K562 (cell line): ENCODE results near the gene WNT16. TPM values are rescaled to one million over a fixed set of nuclear protein-coding genes. Genes with fewer than 3 reads are reported as not detected.

Experiments
- ATAC-seq: fragments of 200-7000 bp; cut with Tn5 transposase; 3 replicates; pipeline ENCODE4 v1.9.1; 2020; ENCODE audit warnings: moderate library complexity
- BruUV-seq: library from RNA; stranded (reverse); fragments of 400-500 nt; replicated peaks from 2 replicates; lab custom pipeline; 2021; lab: Mats Ljungman, UMichigan
- CTCF ChIA-PET: fragments of 300-600 bp; formaldehyde crosslinking; extraction: SDS; loops from one replicate; lab custom pipeline; 2021; ENCODE audit warnings: low intra/inter-chr PET ratio; lab: Yijun Ruan, JAX
- POLR2A ChIA-PET: fragments of 300-600, 350-650 bp; sonication (Branson Sonifier 250); formaldehyde crosslinking; extraction: SDS; loops from one replicate; lab custom pipeline; 2021; ENCODE audit warnings: antibody characterized with exemption, inconsistent platforms; lab: Yijun Ruan, JAX
- DNase-seq, 4 experiments: peaks; one replicate each; pipeline versions ENCODE4 v3.0.0 to v3.0.0-alpha.2; 2011 to 2018; ENCODE audit warnings: low spot score in 3 of 4, mixed read lengths in 3 of 4; ENCODE audit errors: extremely low read depth in 1 of 4
- FAIRE-seq: peaks from 2 replicates; lab custom pipeline; 2011; peaks lifted over from hg19 to GRCh38; lab: Jason Lieb, UNC
- H2AFZ ChIP-seq: 2 replicates; pipeline ENCODE4 v1.6.0; 2011; ENCODE audit warnings: low read depth, low read length, control low read depth, inconsistent platforms
- H3K27ac ChIP-seq: fragments of 200-600 bp; 3 replicates; pipeline ENCODE4 v1.8.0; 2011; ENCODE audit warnings: low read depth, mild to moderate bottlenecking, control low read depth, inconsistent platforms, low read length, moderate library complexity, mixed read lengths; ENCODE audit errors: extremely low read depth
- H3K27me3 ChIP-seq, 2 experiments: fragments of 300-600 bp in 1 of 2; 2 replicates in 1 of 2; 3 replicates in 1 of 2; pipeline versions ENCODE4 v1.6.0 to v1.8.0; 2011; ENCODE audit warnings: inconsistent platforms in 2 of 2, low read length in 2 of 2, mild to moderate bottlenecking in 1 of 2, mixed read lengths in 1 of 2, moderate library complexity in 1 of 2; ENCODE audit not compliant: control insufficient read depth in 2 of 2, insufficient read depth in 2 of 2
- H3K36me3 ChIP-seq: fragments of 300-600 bp; 3 replicates; pipeline ENCODE4 v1.8.0; 2011; ENCODE audit warnings: mild to moderate bottlenecking, low read length, inconsistent platforms; ENCODE audit not compliant: control insufficient read depth, insufficient read depth
- H3K4me1 ChIP-seq, 2 experiments: fragments of 200-600 bp in 1 of 2; replicated peaks in 1 of 2; 2 replicates in 1 of 2; 3 replicates in 1 of 2; pipeline versions ENCODE4 v1.5.1 to v1.8.0; 2011; ENCODE audit warnings: inconsistent platforms in 2 of 2, low read length in 2 of 2, mild to moderate bottlenecking in 1 of 2, mixed read lengths in 1 of 2, moderate library complexity in 1 of 2; ENCODE audit not compliant: control insufficient read depth in 2 of 2, insufficient read depth in 2 of 2
- H3K4me2 ChIP-seq: 2 replicates; pipeline ENCODE4 v1.6.1; 2011; ENCODE audit warnings: low read length, control low read depth, inconsistent platforms, mixed read lengths; ENCODE audit not compliant: insufficient read depth
- H3K4me3 ChIP-seq: fragments of 200-600 bp; sonication (generic), shearing (Covaris generic); 2 replicates; pipeline ENCODE4 v1.5.1; 2016; ENCODE audit warnings: control low read depth, inconsistent platforms
- H3K79me2 ChIP-seq: fragments of 200-600 bp; 3 replicates; pipeline ENCODE4 v1.8.0; 2011; ENCODE audit warnings: low read length, inconsistent platforms; ENCODE audit not compliant: control insufficient read depth, insufficient read depth
- H3K9ac ChIP-seq, 2 experiments: 2 replicates each; pipeline versions ENCODE4 v1.6.0 to v1.6.1; 2011; ENCODE audit warnings: low read depth in 2 of 2, low read length in 2 of 2, control low read depth in 1 of 2, inconsistent platforms in 1 of 2, mild to moderate bottlenecking in 1 of 2, mixed read lengths in 1 of 2; ENCODE audit not compliant: insufficient read depth in 1 of 2
- H3K9me1 ChIP-seq: one replicate; pipeline ENCODE4 v1.6.0; 2011; ENCODE audit warnings: inconsistent platforms, mild to moderate bottlenecking, low read length, moderate library complexity; ENCODE audit not compliant: control insufficient read depth, insufficient read depth
- H3K9me3 ChIP-seq: replicated peaks from 2 replicates; pipeline ENCODE4 v1.5.1; 2011; ENCODE audit warnings: low read depth, low read length, inconsistent platforms; ENCODE audit not compliant: control insufficient read depth, insufficient read depth
- H4K20me1 ChIP-seq: replicated peaks from 2 replicates; pipeline ENCODE4 v1.6.1; 2011; ENCODE audit warnings: low read length, inconsistent platforms, mixed read lengths; ENCODE audit not compliant: control insufficient read depth, insufficient read depth
- CSDE1 ChIP-seq, 2 experiments: fragments of 450-650 bp; IDR thresholded peaks; 2 replicates each; pipeline ENCODE4 v1.6.1; 2016; ENCODE audit warnings: mild to moderate bottlenecking in 1 of 2
- DPF2 ChIP-seq: fragments of 450-650 bp; IDR thresholded peaks from 2 replicates; pipeline ENCODE4 v1.6.1; 2016
- EGR1 ChIP-seq: fragments of 450-650 bp; conservative IDR thresholded peaks from 2 replicates; pipeline ENCODE4 v1.6.1; 2017; ENCODE audit warnings: mild to moderate bottlenecking
- L3MBTL2 ChIP-seq: fragments of 450-650 bp; IDR thresholded peaks from 2 replicates; pipeline ENCODE4 v1.6.1; 2016; ENCODE audit warnings: mild to moderate bottlenecking, moderate library complexity
- NRF1 ChIP-seq, 2 experiments: fragments of 450-650 bp; IDR thresholded peaks in 1 of 2; conservative IDR thresholded peaks in 1 of 2; 2 replicates each; pipeline ENCODE4 v1.6.1; 2014; ENCODE audit warnings: mild to moderate bottlenecking in 2 of 2
- RNF2 ChIP-seq: sonication (generic); IDR thresholded peaks from 2 replicates; pipeline ENCODE4 v1.6.1; 2016
- SAFB ChIP-seq: fragments of 200-400 bp; formaldehyde crosslinking; IDR thresholded peaks from 2 replicates; pipeline ENCODE4 v1.6.1; 2017; ENCODE audit warnings: low read depth, low read length, borderline replicate concordance
- ZFP36 ChIP-seq: fragments of 150-350 bp; IDR thresholded peaks from 2 replicates; pipeline ENCODE4 v1.6.1; 2018; ENCODE audit warnings: low read length, low read depth; ENCODE audit not compliant: partially characterized antibody
- ZNF184 ChIP-seq: sonication (generic); formaldehyde crosslinking; IDR thresholded peaks from 2 replicates; pipeline ENCODE4 v1.5.0; 2020; ENCODE audit warnings: missing genetic modification reagents
- ZNF384 ChIP-seq: IDR thresholded peaks from 2 replicates; pipeline ENCODE4 v1.6.1; 2012; ENCODE audit warnings: low read depth, low read length, improper control_type of control experiment
- WGBS: fragments of 100-300 bp; shearing (Covaris generic); methylation state at CpG from one replicate; pipeline ENCODE4 v1.1.6; 2016; ENCODE audit warnings: low coverage, mixed read lengths; ENCODE audit not compliant: insufficient coverage; ENCODE audit errors: missing lambda C conversion rate; 5-methylcytosine and 5-hydroxymethylcytosine counted together
- in situ Hi-C: fragments of 300-500 bp; cut with MboI; formaldehyde crosslinking; loops from 4 replicates; pipeline ENCODE4 v1.15.0; 2018; ENCODE audit warnings: inconsistent platforms, mixed read lengths
- intact Hi-C: fragments of 100-400 bp; cut with micrococcal nuclease; formaldehyde crosslinking; loops from 2 replicates; pipeline ENCODE4 v1.14.2; 2022
- polyA plus RNA-seq, 8 experiments: library from polyadenylated mRNA; depleted of rRNA in 4 of 8; stranded (reverse) in 5 of 8; unstranded in 3 of 8; fragments of >200 nt; fragmentation: Nextera tagmentation in 2 of 8; fragmentation: Illumina TruSeq in 1 of 8; extraction: Ambion mirVana in 2 of 8; extraction: Trizol in 1 of 8; gene quantifications; 2 replicates each; pipeline versions ENCODE4 v1.2.1 to v1.2.3, GENCODE V29; 2011 to 2014; ENCODE audit warnings: inconsistent platforms in 1 of 8, missing spikeins in 1 of 8
- total RNA-seq, 7 experiments: library from RNA; depleted of rRNA in 6 of 7; stranded (reverse); fragments of >200 nt in 6 of 7; fragmentation: Illumina TruSeq in 2 of 7; extraction: Trizol in 2 of 7; gene quantifications; 2 replicates each; pipeline versions ENCODE4 v1.2.1 to v1.2.3, GENCODE V29; 2011 to 2021; ENCODE audit warnings: low replicate concordance in 1 of 7
- TF ChIP-seq, protein P1 (sequence below): sonication (generic); formaldehyde crosslinking; IDR thresholded peaks from 2 replicates; pipeline ENCODE4 v1.9.0; 2022; ENCODE audit warnings: mild to moderate bottlenecking, missing genetic modification reagents
- TF ChIP-seq, protein P2 (sequence below), 2 experiments: IDR thresholded peaks; 2 replicates each; pipeline ENCODE4 v1.6.1; 2012; ENCODE audit warnings: improper control_type of control experiment in 2 of 2, low read depth in 2 of 2, low read length in 2 of 2, borderline replicate concordance in 1 of 2
- TF ChIP-seq, protein P3 (sequence below): fragments of 250-450 bp; sonication (Bioruptor Pico); IDR thresholded peaks from 2 replicates; pipeline ENCODE4 v1.5.0; 2021; ENCODE audit warnings: mild to moderate bottlenecking, borderline replicate concordance
- TF ChIP-seq, protein P4 (sequence below), 2 experiments: IDR thresholded peaks; 2 replicates each; pipeline ENCODE4 v1.6.1; 2011; ENCODE audit warnings: borderline replicate concordance in 1 of 2, control low read depth in 1 of 2, low read depth in 1 of 2, low read length in 1 of 2, mild to moderate bottlenecking in 1 of 2, mixed read lengths in 1 of 2, moderate library complexity in 1 of 2; ENCODE audit not compliant: insufficient read depth in 1 of 2, insufficient read length in 1 of 2, poor library complexity in 1 of 2, severe bottlenecking in 1 of 2; ENCODE audit errors: extremely low read depth in 1 of 2

The WNT16 gene
- total and polyA plus RNA-seq, 9 of the 15 experiments (the other 6 are each of a cell fraction or from before 2014, with no cell fraction given): 0.06 to 0.07 TPM; not detected in 7

DNA sequence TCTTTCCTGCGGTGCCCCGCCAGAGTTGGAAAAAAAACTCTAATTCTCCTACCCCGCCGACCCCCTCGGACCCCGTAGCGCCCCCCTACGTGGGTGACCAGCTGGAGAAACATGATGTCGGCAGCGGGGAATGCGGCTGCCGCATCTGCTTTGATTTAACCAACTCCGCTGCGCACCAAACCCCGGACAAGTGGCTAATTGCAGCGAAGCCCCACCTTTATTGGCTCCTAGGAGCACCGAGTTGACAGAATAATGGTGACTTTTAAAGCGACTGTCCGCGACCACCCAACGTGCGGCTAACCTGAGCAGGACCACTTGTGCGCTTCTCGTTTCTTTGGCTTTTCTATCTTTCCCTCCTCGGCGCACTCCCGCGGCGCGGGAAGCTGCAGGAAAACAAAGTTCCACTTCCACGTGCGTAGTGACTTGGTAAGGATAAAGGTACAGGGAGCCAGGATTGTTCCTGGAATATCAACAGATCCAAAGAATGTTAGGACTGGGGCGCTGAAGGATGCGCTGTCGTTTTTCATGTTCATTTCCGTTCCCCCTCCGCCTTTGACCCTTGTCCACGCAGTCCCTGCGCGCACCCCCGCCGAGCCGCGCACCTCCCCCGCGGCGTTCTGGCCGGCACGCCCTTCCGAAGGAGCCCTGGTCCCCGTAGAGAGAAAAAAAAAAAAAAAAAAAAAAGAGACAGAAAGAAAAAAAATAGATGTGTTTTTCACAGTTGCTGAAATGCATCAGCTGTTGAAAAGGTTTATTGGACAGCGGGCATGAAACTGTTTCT is 1.4 kb downstream of the WNT16 start:
- Histone ChIP-seq H3K4me3 (peak overlapping the region; percentile 7; the same call in 1 of the 2 replicates), H3K27me3 (peaks cover 42 to 52% of the 10 kb centered on the region in 2 experiments), H3K4me1 (peaks cover 0 to 22% of the 10 kb centered on the region in 2 experiments; a peak in 4 of 5 replicates), H4K20me1 (no peaks in the 10 kb centered on the region; the same call in 1 of the 2 replicates), H3K9me3 (no peaks in the 10 kb centered on the region), H3K36me3 (no peaks in the 10 kb centered on the region), H3K9ac (peak overlapping the region in 1 of 2 experiments; percentile 31; a peak in 1 of 4 replicates), H3K9me1 (no peaks in the 10 kb centered on the region), H3K4me2 (peak overlapping the region; percentile 67), H3K27ac (no peak overlapping the region), H2AFZ (peak overlapping the region; percentile 57), H3K79me2 (no peaks in the 10 kb centered on the region)
- intact Hi-C loops (loop anchor here (10.0 kb wide), 1 partner anchor 665 kb away; no protein-coding TSS in a partner anchor), in situ Hi-C loops (no loop called here)
- WGBS: 2% methylated on average over 52 of the region's 52 CpGs
- ChIA-PET POLR2A (interaction anchor here (0.6 to 1.3 kb wide), 5 partner anchors 19 to 673 kb away, joined by 3 to 4 read pairs (median 3); no protein-coding TSS in a partner anchor), CTCF (no interaction called here)
- no TSS peak for BruUV-seq
- FAIRE-seq (no peak), ATAC-seq (peak; percentile 70), DNase-seq (peak; percentile 34 to 57 (median 46))
- TF ChIP-seq, protein P1, sequence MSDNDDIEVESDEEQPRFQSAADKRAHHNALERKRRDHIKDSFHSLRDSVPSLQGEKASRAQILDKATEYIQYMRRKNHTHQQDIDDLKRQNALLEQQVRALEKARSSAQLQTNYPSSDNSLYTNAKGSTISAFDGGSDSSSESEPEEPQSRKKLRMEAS: peak; percentile 15; the same call in 1 of the 2 replicates
- TF ChIP-seq NRF1 (conservative IDR thresholded peaks at IDR 0.05 in 1 of 2, IDR thresholded peaks at IDR 0.05 in 1 of 2) (peak; percentile 46 to 52; a peak in 3 of 4 replicates), ZFP36 (peak; percentile 33), EGR1 (peak; percentile 68; the same call in 1 of the 2 replicates), ZNF184 (CRISPR knock-in tag) (no peak), DPF2 (peak; percentile 7; the same call in 1 of the 2 replicates), ZNF384 (peak; percentile 69; the same call in 1 of the 2 replicates), CSDE1 (IDR thresholded peaks at IDR 0.05) (no peak), RNF2 (peak; percentile 57; the same call in 1 of the 2 replicates), L3MBTL2 (peak; percentile 17; the same call in 1 of the 2 replicates), SAFB (peak; percentile 10; the same call in 1 of the 2 replicates)
- TF ChIP-seq, protein P2, sequence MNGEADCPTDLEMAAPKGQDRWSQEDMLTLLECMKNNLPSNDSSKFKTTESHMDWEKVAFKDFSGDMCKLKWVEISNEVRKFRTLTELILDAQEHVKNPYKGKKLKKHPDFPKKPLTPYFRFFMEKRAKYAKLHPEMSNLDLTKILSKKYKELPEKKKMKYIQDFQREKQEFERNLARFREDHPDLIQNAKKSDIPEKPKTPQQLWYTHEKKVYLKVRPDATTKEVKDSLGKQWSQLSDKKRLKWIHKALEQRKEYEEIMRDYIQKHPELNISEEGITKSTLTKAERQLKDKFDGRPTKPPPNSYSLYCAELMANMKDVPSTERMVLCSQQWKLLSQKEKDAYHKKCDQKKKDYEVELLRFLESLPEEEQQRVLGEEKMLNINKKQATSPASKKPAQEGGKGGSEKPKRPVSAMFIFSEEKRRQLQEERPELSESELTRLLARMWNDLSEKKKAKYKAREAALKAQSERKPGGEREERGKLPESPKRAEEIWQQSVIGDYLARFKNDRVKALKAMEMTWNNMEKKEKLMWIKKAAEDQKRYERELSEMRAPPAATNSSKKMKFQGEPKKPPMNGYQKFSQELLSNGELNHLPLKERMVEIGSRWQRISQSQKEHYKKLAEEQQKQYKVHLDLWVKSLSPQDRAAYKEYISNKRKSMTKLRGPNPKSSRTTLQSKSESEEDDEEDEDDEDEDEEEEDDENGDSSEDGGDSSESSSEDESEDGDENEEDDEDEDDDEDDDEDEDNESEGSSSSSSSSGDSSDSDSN (IDR thresholded peaks at IDR 0.05; ENCODE audit: borderline replicate concordance in 1 of 2, low read depth in 2 of 2, low read length in 2 of 2): 0 out of 4 replicates have a peak, but pooled peaks of 1 of the 2 experiments have one; percentile 32
- TF ChIP-seq, protein P3, sequence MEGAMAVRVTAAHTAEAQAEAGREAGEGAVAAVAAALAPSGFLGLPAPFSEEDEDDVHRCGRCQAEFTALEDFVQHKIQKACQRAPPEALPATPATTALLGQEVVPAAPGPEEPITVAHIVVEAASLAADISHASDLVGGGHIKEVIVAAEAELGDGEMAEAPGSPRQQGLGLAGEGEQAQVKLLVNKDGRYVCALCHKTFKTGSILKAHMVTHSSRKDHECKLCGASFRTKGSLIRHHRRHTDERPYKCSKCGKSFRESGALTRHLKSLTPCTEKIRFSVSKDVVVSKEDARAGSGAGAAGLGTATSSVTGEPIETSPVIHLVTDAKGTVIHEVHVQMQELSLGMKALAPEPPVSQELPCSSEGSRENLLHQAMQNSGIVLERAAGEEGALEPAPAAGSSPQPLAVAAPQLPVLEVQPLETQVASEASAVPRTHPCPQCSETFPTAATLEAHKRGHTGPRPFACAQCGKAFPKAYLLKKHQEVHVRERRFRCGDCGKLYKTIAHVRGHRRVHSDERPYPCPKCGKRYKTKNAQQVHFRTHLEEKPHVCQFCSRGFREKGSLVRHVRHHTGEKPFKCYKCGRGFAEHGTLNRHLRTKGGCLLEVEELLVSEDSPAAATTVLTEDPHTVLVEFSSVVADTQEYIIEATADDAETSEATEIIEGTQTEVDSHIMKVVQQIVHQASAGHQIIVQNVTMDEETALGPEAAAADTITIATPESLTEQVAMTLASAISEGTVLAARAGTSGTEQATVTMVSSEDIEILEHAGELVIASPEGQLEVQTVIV (CRISPR knock-in tag): 0 out of 2 replicates have a peak, but pooled peaks have one; percentile 28
- TF ChIP-seq, protein P4, sequence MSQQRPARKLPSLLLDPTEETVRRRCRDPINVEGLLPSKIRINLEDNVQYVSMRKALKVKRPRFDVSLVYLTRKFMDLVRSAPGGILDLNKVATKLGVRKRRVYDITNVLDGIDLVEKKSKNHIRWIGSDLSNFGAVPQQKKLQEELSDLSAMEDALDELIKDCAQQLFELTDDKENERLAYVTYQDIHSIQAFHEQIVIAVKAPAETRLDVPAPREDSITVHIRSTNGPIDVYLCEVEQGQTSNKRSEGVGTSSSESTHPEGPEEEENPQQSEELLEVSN (IDR thresholded peaks at IDR 0.05; ENCODE audit: borderline replicate concordance in 1 of 2, extremely low read depth in 1 of 2, insufficient read depth in 1 of 2, insufficient read length in 1 of 2, low read depth in 1 of 2, low read length in 1 of 2, poor library complexity in 1 of 2, severe bottlenecking in 1 of 2): peak; percentile 14 to 57
